Measurements from ENCODE around the gene TMSB10. TPM values are rescaled to one million over a fixed set of nuclear protein-coding genes. Genes with fewer than 3 reads are reported as not detected.
A peak's percentile ranks its signal among the peaks of the same experiment; 100 is the strongest.

The TMSB10 gene
- total RNA-seq (2014; rRNA removed) (4,758 and 5,246 TPM in 2 replicates), Bru-seq, nascent RNA (percentile 100 among the genes with signal in this experiment), BruChase-seq, experiment 1, labeled RNA remaining after a 6-hour chase (percentile 100 among the genes with signal in this experiment), BruChase-seq, experiment 2, labeled RNA remaining after a 2-hour chase (percentile 100 among the genes with signal in this experiment)
- long read RNA-seq, transcript TMSB10-201 (3 exons, 496 nt) = major isoform, 1,327 of 1,564 reads
- long read RNA-seq, partial matches to known transcripts = 193 of 1,564 reads
- long read RNA-seq, other reads (novel, unspliced or antisense) = 44 of 1,564 reads

- Histone ChIP-seq H3K79me2 (ENCODE audit: low read length) (peaks cover 14% of the 10 kb centered on the region), H3K9ac (ENCODE audit: low read length) (peak within 1 kb of the TSS; percentile 95), H3F3A (ENCODE audit: low read length, unreplicated experiment) (no peaks in the 10 kb centered on the region), H3K27ac (ENCODE audit: low read length) (peak within 1 kb of the TSS; percentile 62), H4K20me1 (ENCODE audit: low read length) (peaks cover 10% of the 10 kb centered on the region), H2AFZ (ENCODE audit: low read length) (peak within 1 kb of the TSS; percentile 89), H3K4me3 (ENCODE audit: low read length) (peak within 1 kb of the TSS; percentile 83), H3K9me2 (replicated peaks; ENCODE audit: low read length) (no peaks in the 10 kb centered on the region), H3K4me2 (ENCODE audit: low read length) (peak within 1 kb of the TSS; percentile 86), H3K36me3 (ENCODE audit: low read depth, low read length) (peaks cover 9% of the 10 kb centered on the region), H3K4me1 (ENCODE audit: insufficient read depth, low read length) (peaks cover 13% of the 10 kb centered on the region), H3K9me3 (ENCODE audit: low read length) (no peaks in the 10 kb centered on the region), H3K27me3 (ENCODE audit: low read length) (no peaks in the 10 kb centered on the region)
- ChIA-PET CTCF (interaction anchor here (1.2 kb wide), 1 partner anchor 20 kb away, joined by 6 read pairs; no protein-coding TSS in a partner anchor), POLR2A (ENCODE audit: unreplicated experiment) (interaction anchor here (0.6 to 1.0 kb wide), 4 partner anchors 14 to 198 kb away, joined by 4 to 6 read pairs (median 4); partner anchors contain the start of gene KCMF1)
- TF ChIP-seq EZH2phosphoT487 (IDR thresholded peaks at IDR 0.05; ENCODE audit: borderline replicate concordance, low read length) (no peak), CTCF (conservative IDR thresholded peaks at IDR 0.05; ENCODE audit: low read depth, low read length) (peak; percentile 32; the same call in 1 of the 2 replicates)
- intact Hi-C loops (cut with micrococcal nuclease) = loop anchor here (1.0 to 2.0 kb wide), 2 partner anchors 21 to 23 kb away; no protein-coding TSS in a partner anchor
- ATAC-seq = peak; percentile 59
- no TSS peak for BruUV-seq (replicated peaks)
- DNase-seq = peak; percentile 87
Observed at GRCh38 chr2:84905181-84906107, at the start of gene TMSB10. Gene TMSB10, plus strand, starts transcription at chr2:84905656.

GRCh38 chr2:84855731-84856130 lies 49.7 kb upstream of the TMSB10 start:
- H3K9ac ChIP-seq (ENCODE audit: low read length) = no peak overlapping the region
- no peak overlapping the region for H2AFZ ChIP-seq (ENCODE audit: low read length)
- ATAC-seq (no peak), DNase-seq (no peak)
- intact Hi-C loops (cut with micrococcal nuclease) = no loop called here
- H3K4me3 ChIP-seq (ENCODE audit: low read length) = no peak overlapping the region
- H3K27ac ChIP-seq (ENCODE audit: low read length) = no peak overlapping the region
- POLR2A ChIA-PET (ENCODE audit: unreplicated experiment) = no interaction called here
- no peaks in the 10 kb centered on the region for H3K79me2 ChIP-seq (ENCODE audit: low read length)
- H3K4me1 ChIP-seq (ENCODE audit: insufficient read depth, low read length) = no peaks in the 10 kb centered on the region
- CTCF ChIA-PET = no interaction called here
- no peaks in the 10 kb centered on the region for H3K9me2 ChIP-seq (replicated peaks; ENCODE audit: low read length)
- H3K27me3 ChIP-seq (ENCODE audit: low read length) = no peaks in the 10 kb centered on the region
- no peaks in the 10 kb centered on the region for H3K9me3 ChIP-seq (ENCODE audit: low read length)
- TF ChIP-seq CTCF (conservative IDR thresholded peaks at IDR 0.05; ENCODE audit: low read depth, low read length) = no peak
- no peak for TF ChIP-seq EZH2 (IDR thresholded peaks at IDR 0.05; ENCODE audit: low read length, unreplicated experiment)
- no peak for TF ChIP-seq EZH2phosphoT487 (IDR thresholded peaks at IDR 0.05; ENCODE audit: borderline replicate concordance, low read length)
- no peak overlapping the region for H3K4me2 ChIP-seq (ENCODE audit: low read length)
- H3K36me3 ChIP-seq (ENCODE audit: low read depth, low read length) = no peaks in the 10 kb centered on the region
- BruUV-seq (replicated peaks) = no TSS peak
- H4K20me1 ChIP-seq (ENCODE audit: low read length) = no peaks in the 10 kb centered on the region
- H3F3A ChIP-seq (ENCODE audit: low read length, unreplicated experiment) = no peaks in the 10 kb centered on the region

Data from PC-3 (cell line).